Endothelial cell (in vitro differentiated cells): Measurements from ENCODE around the gene CMTM6. TPM values are rescaled to one million over a fixed set of nuclear protein-coding genes. Genes with fewer than 3 reads are reported as not detected.

Experiments
- DNase-seq: peaks from one replicate; pipeline ENCODE4 v3.0.0; 2021; ENCODE audit warnings: low spot score
- H3K27ac Mint-ChIP-seq: one replicate; pipeline ENCODE4 v1.8.0; 2021; ENCODE audit warnings: mixed read lengths, inconsistent platforms; ENCODE audit not compliant: unreplicated experiment
- H3K27me3 Mint-ChIP-seq: one replicate; pipeline ENCODE4 v1.8.0; 2021; ENCODE audit warnings: mild to moderate bottlenecking, moderate library complexity, mixed read lengths, inconsistent platforms; ENCODE audit not compliant: unreplicated experiment
- H3K36me3 Mint-ChIP-seq: one replicate; pipeline ENCODE4 v1.8.0; 2021; ENCODE audit warnings: mild to moderate bottlenecking, low read depth, mixed read lengths, inconsistent platforms; ENCODE audit not compliant: unreplicated experiment
- H3K4me1 Mint-ChIP-seq: one replicate; pipeline ENCODE4 v1.8.0; 2021; ENCODE audit warnings: mild to moderate bottlenecking, mixed read lengths, inconsistent platforms; ENCODE audit not compliant: unreplicated experiment
- H3K4me3 Mint-ChIP-seq: one replicate; pipeline ENCODE4 v1.8.0; 2021; ENCODE audit warnings: mild to moderate bottlenecking, mixed read lengths, inconsistent platforms; ENCODE audit not compliant: unreplicated experiment
- H3K9me3 Mint-ChIP-seq: one replicate; pipeline ENCODE4 v1.8.0; 2021; ENCODE audit warnings: mixed read lengths, inconsistent platforms; ENCODE audit not compliant: unreplicated experiment
- CTCF ChIP-seq: fragments of 200-600 bp; sonication (generic); IDR thresholded peaks from one replicate; pipeline ENCODE4 v1.5.0; 2021; ENCODE audit warnings: antibody characterized with exemption; ENCODE audit not compliant: unreplicated experiment
- total RNA-seq: library from RNA; stranded (reverse); fragmentation: NEBNext Ultra II Directional; extraction: Animal tissue kit (Norgen Biotek cat#: 25700); gene quantifications from one replicate; pipeline ENCODE4 v1.2.1, GENCODE V29; 2021; ENCODE audit not compliant: unreplicated experiment

CMTM6 gene
- total RNA-seq, 1 donor from 2014 or later, result 59.9 TPM

DNA sequence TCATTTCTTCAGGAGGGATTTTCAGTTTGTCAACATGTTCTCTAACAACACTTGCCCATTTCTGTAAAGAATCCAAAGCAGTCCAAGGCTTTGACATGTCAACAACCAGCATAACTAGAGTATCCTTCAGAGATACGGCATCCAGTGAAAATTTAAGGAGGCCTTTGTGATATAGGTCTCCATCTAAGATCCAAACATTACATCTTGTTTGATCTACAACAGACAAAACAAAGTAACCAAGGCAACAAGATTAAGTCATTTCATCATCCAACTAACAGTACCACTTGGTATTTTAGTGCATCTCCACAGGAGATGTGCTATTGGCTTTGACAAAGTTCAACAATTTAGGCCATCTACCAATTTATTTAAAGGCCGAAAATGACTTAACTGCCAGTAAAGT is 42.2 kb upstream of the CMTM6 start:
- Mint-ChIP-seq H3K9me3 (no peaks in the 10 kb centered on the region), H3K27me3 (no peaks in the 10 kb centered on the region), H3K4me3 (no peak overlapping the region), H3K4me1 (no peaks in the 10 kb centered on the region), H3K36me3 (peaks cover 5% of the 10 kb centered on the region), H3K27ac (peak overlapping the region; percentile 64)
- no peak for DNase-seq
- no peak for TF ChIP-seq CTCF

- Mint-ChIP-seq H3K4me3 (no peak overlapping the region), H3K27me3 (peaks cover 2% of the 10 kb centered on the region), H3K36me3 (peaks cover 11% of the 10 kb centered on the region), H3K27ac (no peak overlapping the region), H3K4me1 (no peaks in the 10 kb centered on the region), H3K9me3 (no peaks in the 10 kb centered on the region)
- no peak for DNase-seq
- no peak for TF ChIP-seq CTCF
Observed at GRCh38 chr3:32542807-32543206, 40.2 kb upstream of the CMTM6 start.

DNA sequence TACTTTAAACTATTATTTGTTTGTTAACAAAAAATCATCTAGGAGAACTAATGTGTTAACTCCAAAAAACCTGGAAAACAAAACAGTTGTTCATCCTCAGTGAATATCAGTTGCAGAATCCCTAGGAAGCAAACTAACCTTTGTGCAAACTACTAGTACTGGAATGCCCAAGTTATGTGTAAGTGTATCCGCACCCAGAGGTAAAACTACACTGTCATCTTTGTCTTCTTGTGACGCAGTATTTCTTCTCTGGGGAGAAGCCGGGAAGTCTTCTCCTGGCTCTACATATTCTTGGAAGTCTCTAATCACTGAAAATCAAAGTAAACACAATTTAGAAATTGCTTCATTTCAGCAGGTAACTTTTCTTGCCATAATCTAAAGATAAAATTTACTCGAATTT is 38.2 kb upstream of the CMTM6 start:
- no peaks in the 10 kb centered on the region for H3K9me3 Mint-ChIP-seq
- TF ChIP-seq CTCF, result no peak
- H3K4me1 Mint-ChIP-seq, result no peaks in the 10 kb centered on the region
- no peak overlapping the region for H3K4me3 Mint-ChIP-seq
- H3K36me3 Mint-ChIP-seq, result peaks cover 11% of the 10 kb centered on the region
- no peak for DNase-seq
- no peak overlapping the region for H3K27ac Mint-ChIP-seq
- H3K27me3 Mint-ChIP-seq, result peaks cover 2% of the 10 kb centered on the region

DNA sequence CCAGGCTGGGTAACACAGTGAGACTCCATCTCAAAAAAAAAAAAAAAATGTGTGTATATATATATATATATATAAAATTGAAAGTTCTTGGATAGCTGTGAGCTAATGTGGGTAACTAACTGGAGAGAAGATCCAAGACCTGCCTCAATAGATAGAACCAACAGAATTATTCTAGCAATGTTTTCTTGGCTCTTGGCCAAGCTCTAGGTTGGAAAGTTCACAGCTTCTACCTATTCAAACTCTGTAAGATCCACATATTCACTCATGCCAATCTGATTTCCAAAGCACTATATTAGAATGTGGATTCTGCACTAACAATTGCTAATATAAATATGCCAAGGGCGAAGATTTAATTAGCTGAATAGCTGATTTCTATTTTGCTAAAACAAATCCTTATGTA is 29.8 kb upstream of the CMTM6 start:
- peaks cover 13% of the 10 kb centered on the region for H3K36me3 Mint-ChIP-seq
- H3K4me3 Mint-ChIP-seq, result no peak overlapping the region
- TF ChIP-seq CTCF, result no peak
- no peak overlapping the region for H3K27ac Mint-ChIP-seq
- H3K27me3 Mint-ChIP-seq, result peaks cover 2% of the 10 kb centered on the region
- DNase-seq, result no peak
- no peaks in the 10 kb centered on the region for H3K9me3 Mint-ChIP-seq
- H3K4me1 Mint-ChIP-seq, result peaks cover 4% of the 10 kb centered on the region

GRCh38 chr3:32531010-32531647 is 28.5 kb upstream of the CMTM6 start:
- DNase-seq, result no peak
- H3K9me3 Mint-ChIP-seq, result no peaks in the 10 kb centered on the region
- no peak overlapping the region for H3K27ac Mint-ChIP-seq
- no peak for TF ChIP-seq CTCF
- H3K4me3 Mint-ChIP-seq, result peak overlapping the region; percentile 3
- H3K4me1 Mint-ChIP-seq, result peaks cover 4% of the 10 kb centered on the region
- peaks cover 17% of the 10 kb centered on the region for H3K36me3 Mint-ChIP-seq
- H3K27me3 Mint-ChIP-seq, result peaks cover 2% of the 10 kb centered on the region
